K562 (cell line): ENCODE data around the gene C19orf47. TPM values are rescaled to one million over a fixed set of nuclear protein-coding genes. Genes with fewer than 3 reads are reported as not detected.
A peak's percentile ranks its signal among the peaks of the same experiment; 100 is the strongest.

ENCODE experiments used
- ATAC-seq: fragments of 200-7000 bp; cut with Tn5 transposase; 3 replicates; pipeline ENCODE4 v1.9.1; 2020; ENCODE audit warnings: moderate library complexity
- BruUV-seq: library from RNA; stranded (reverse); fragments of 400-500 nt; replicated peaks from 2 replicates; lab custom pipeline; 2021; lab: Mats Ljungman, UMichigan
- CTCF ChIA-PET: fragments of 300-600 bp; formaldehyde crosslinking; extraction: SDS; loops from one replicate; lab custom pipeline; 2021; ENCODE audit warnings: low intra/inter-chr PET ratio; lab: Yijun Ruan, JAX
- POLR2A ChIA-PET: fragments of 300-600, 350-650 bp; sonication (Branson Sonifier 250); formaldehyde crosslinking; extraction: SDS; loops from one replicate; lab custom pipeline; 2021; ENCODE audit warnings: antibody characterized with exemption, inconsistent platforms; lab: Yijun Ruan, JAX
- DNase-seq, 4 experiments: peaks; one replicate each; pipeline versions ENCODE4 v3.0.0 to v3.0.0-alpha.2; 2011 to 2018; ENCODE audit warnings: low spot score in 3 of 4, mixed read lengths in 3 of 4; ENCODE audit errors: extremely low read depth in 1 of 4
- FAIRE-seq: peaks from 2 replicates; lab custom pipeline; 2011; peaks lifted over from hg19 to GRCh38; lab: Jason Lieb, UNC
- H2AFZ ChIP-seq: 2 replicates; pipeline ENCODE4 v1.6.0; 2011; ENCODE audit warnings: low read depth, low read length, control low read depth, inconsistent platforms
- H3K27ac ChIP-seq: fragments of 200-600 bp; 3 replicates; pipeline ENCODE4 v1.8.0; 2011; ENCODE audit warnings: low read depth, mild to moderate bottlenecking, control low read depth, inconsistent platforms, low read length, moderate library complexity, mixed read lengths; ENCODE audit errors: extremely low read depth
- H3K27me3 ChIP-seq, 2 experiments: fragments of 300-600 bp in 1 of 2; 2 replicates in 1 of 2; 3 replicates in 1 of 2; pipeline versions ENCODE4 v1.6.0 to v1.8.0; 2011; ENCODE audit warnings: inconsistent platforms in 2 of 2, low read length in 2 of 2, mild to moderate bottlenecking in 1 of 2, mixed read lengths in 1 of 2, moderate library complexity in 1 of 2; ENCODE audit not compliant: control insufficient read depth in 2 of 2, insufficient read depth in 2 of 2
- H3K36me3 ChIP-seq: fragments of 300-600 bp; 3 replicates; pipeline ENCODE4 v1.8.0; 2011; ENCODE audit warnings: mild to moderate bottlenecking, low read length, inconsistent platforms; ENCODE audit not compliant: control insufficient read depth, insufficient read depth
- H3K4me1 ChIP-seq, 2 experiments: fragments of 200-600 bp in 1 of 2; replicated peaks in 1 of 2; 2 replicates in 1 of 2; 3 replicates in 1 of 2; pipeline versions ENCODE4 v1.5.1 to v1.8.0; 2011; ENCODE audit warnings: inconsistent platforms in 2 of 2, low read length in 2 of 2, mild to moderate bottlenecking in 1 of 2, mixed read lengths in 1 of 2, moderate library complexity in 1 of 2; ENCODE audit not compliant: control insufficient read depth in 2 of 2, insufficient read depth in 2 of 2
- H3K4me2 ChIP-seq: 2 replicates; pipeline ENCODE4 v1.6.1; 2011; ENCODE audit warnings: low read length, control low read depth, inconsistent platforms, mixed read lengths; ENCODE audit not compliant: insufficient read depth
- H3K4me3 ChIP-seq: fragments of 200-600 bp; sonication (generic), shearing (Covaris generic); 2 replicates; pipeline ENCODE4 v1.5.1; 2016; ENCODE audit warnings: control low read depth, inconsistent platforms
- H3K79me2 ChIP-seq: fragments of 200-600 bp; 3 replicates; pipeline ENCODE4 v1.8.0; 2011; ENCODE audit warnings: low read length, inconsistent platforms; ENCODE audit not compliant: control insufficient read depth, insufficient read depth
- H3K9ac ChIP-seq, 2 experiments: 2 replicates each; pipeline versions ENCODE4 v1.6.0 to v1.6.1; 2011; ENCODE audit warnings: low read depth in 2 of 2, low read length in 2 of 2, control low read depth in 1 of 2, inconsistent platforms in 1 of 2, mild to moderate bottlenecking in 1 of 2, mixed read lengths in 1 of 2; ENCODE audit not compliant: insufficient read depth in 1 of 2
- H3K9me1 ChIP-seq: one replicate; pipeline ENCODE4 v1.6.0; 2011; ENCODE audit warnings: inconsistent platforms, mild to moderate bottlenecking, low read length, moderate library complexity; ENCODE audit not compliant: control insufficient read depth, insufficient read depth
- H3K9me3 ChIP-seq: replicated peaks from 2 replicates; pipeline ENCODE4 v1.5.1; 2011; ENCODE audit warnings: low read depth, low read length, inconsistent platforms; ENCODE audit not compliant: control insufficient read depth, insufficient read depth
- H4K20me1 ChIP-seq: replicated peaks from 2 replicates; pipeline ENCODE4 v1.6.1; 2011; ENCODE audit warnings: low read length, inconsistent platforms, mixed read lengths; ENCODE audit not compliant: control insufficient read depth, insufficient read depth
- CEBPB ChIP-seq: fragments of 450-650 bp; IDR thresholded peaks from 2 replicates; pipeline ENCODE4 v1.6.1; 2016; ENCODE audit warnings: missing genetic modification characterization, missing compliant biosample characterization
- GTF3C2 ChIP-seq: IDR thresholded peaks from 3 replicates; pipeline ENCODE4 v1.6.1; 2011; ENCODE audit warnings: borderline replicate concordance, mild to moderate bottlenecking, moderate library complexity; ENCODE audit not compliant: insufficient read length; ENCODE audit errors: extremely low read depth
- MAFG ChIP-seq: fragments of 450-650 bp; conservative IDR thresholded peaks from 2 replicates; pipeline ENCODE4 v1.6.1; 2016; ENCODE audit warnings: missing genetic modification characterization, missing compliant biosample characterization
- NFXL1 ChIP-seq: fragments of 450-650 bp; formaldehyde crosslinking; IDR thresholded peaks from 2 replicates; pipeline ENCODE4 v1.4.0; 2021; ENCODE audit warnings: mild to moderate bottlenecking
- NR1H2 ChIP-seq: sonication (generic); formaldehyde crosslinking; IDR thresholded peaks from 2 replicates; pipeline ENCODE4 v1.4.0; 2020; ENCODE audit warnings: mild to moderate bottlenecking, missing genetic modification reagents
- PRDM10 ChIP-seq: fragments of 450-650 bp; IDR thresholded peaks from 2 replicates; pipeline ENCODE4 v1.6.1; 2018; ENCODE audit not compliant: partially characterized antibody
- RNF219 ChIP-seq: fragments of 250-450 bp; sonication (Bioruptor Pico); IDR thresholded peaks from 2 replicates; pipeline ENCODE4 v1.5.0; 2022; ENCODE audit warnings: mild to moderate bottlenecking
- ZNF699 ChIP-seq: fragments of 250-450 bp; sonication (Bioruptor Pico); IDR thresholded peaks from 2 replicates; pipeline ENCODE4 v1.8.0; 2021; ENCODE audit warnings: mild to moderate bottlenecking, moderate library complexity; ENCODE audit not compliant: insufficient replicate concordance
- WGBS: fragments of 100-300 bp; shearing (Covaris generic); methylation state at CpG from one replicate; pipeline ENCODE4 v1.1.6; 2016; ENCODE audit warnings: low coverage, mixed read lengths; ENCODE audit not compliant: insufficient coverage; ENCODE audit errors: missing lambda C conversion rate; 5-methylcytosine and 5-hydroxymethylcytosine counted together
- in situ Hi-C: fragments of 300-500 bp; cut with MboI; formaldehyde crosslinking; loops from 4 replicates; pipeline ENCODE4 v1.15.0; 2018; ENCODE audit warnings: inconsistent platforms, mixed read lengths
- intact Hi-C: fragments of 100-400 bp; cut with micrococcal nuclease; formaldehyde crosslinking; loops from 2 replicates; pipeline ENCODE4 v1.14.2; 2022
- polyA plus RNA-seq, 8 experiments: library from polyadenylated mRNA; depleted of rRNA in 4 of 8; stranded (reverse) in 5 of 8; unstranded in 3 of 8; fragments of >200 nt; fragmentation: Nextera tagmentation in 2 of 8; fragmentation: Illumina TruSeq in 1 of 8; extraction: Ambion mirVana in 2 of 8; extraction: Trizol in 1 of 8; gene quantifications; 2 replicates each; pipeline versions ENCODE4 v1.2.1 to v1.2.3, GENCODE V29; 2011 to 2014; ENCODE audit warnings: inconsistent platforms in 1 of 8, missing spikeins in 1 of 8
- total RNA-seq, 7 experiments: library from RNA; depleted of rRNA in 6 of 7; stranded (reverse); fragments of >200 nt in 6 of 7; fragmentation: Illumina TruSeq in 2 of 7; extraction: Trizol in 2 of 7; gene quantifications; 2 replicates each; pipeline versions ENCODE4 v1.2.1 to v1.2.3, GENCODE V29; 2011 to 2021; ENCODE audit warnings: low replicate concordance in 1 of 7

The C19orf47 gene
- total and polyA plus RNA-seq, 9 of the 15 experiments (the other 6 are each of a cell fraction or from before 2014, with no cell fraction given), result 0.08 to 26.1 (median 14.7) TPM

DNA sequence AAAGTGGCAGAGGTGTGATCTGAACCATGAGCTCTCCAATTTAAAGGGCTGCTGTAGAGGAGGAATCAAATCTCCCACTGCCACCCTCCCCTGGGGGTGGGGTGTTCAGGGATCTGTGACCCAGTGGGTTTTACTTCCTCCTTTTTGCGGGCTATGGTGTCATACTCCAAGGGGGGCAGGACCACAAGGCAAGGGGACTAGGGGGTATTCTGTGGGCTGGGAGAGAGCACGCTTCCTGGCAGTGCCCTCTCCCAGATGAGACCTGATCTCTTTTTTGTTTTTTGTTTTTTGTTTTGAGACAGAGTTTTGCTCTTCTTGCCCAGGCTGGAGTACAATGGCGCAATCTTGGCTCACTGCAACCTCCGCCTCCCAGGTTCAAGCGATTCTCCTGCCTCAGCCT, 10.6 kb upstream of the C19orf47 start:
- no peaks in the 10 kb centered on the region for H3K9me1 ChIP-seq
- H3K27ac ChIP-seq, result no peak overlapping the region
- no peaks in the 10 kb centered on the region for H3K27me3 ChIP-seq
- POLR2A ChIA-PET, result no interaction called here
- H3K9ac ChIP-seq, result peak overlapping the region in 1 of 2 experiments; percentile 18; a peak in 1 of 4 replicates
- CTCF ChIA-PET, result no interaction called here
- peaks cover 15 to 22% of the 10 kb centered on the region in 2 experiments; a peak in 4 of 5 replicates for H3K4me1 ChIP-seq
- no peak overlapping the region for H3K4me2 ChIP-seq
- 45% methylated on average over 2 of the region's 5 CpGs for WGBS
- no TSS peak for BruUV-seq
- no peak for ATAC-seq
- in situ Hi-C loops (no loop called here), intact Hi-C loops (no loop called here)
- no peak for FAIRE-seq
- no peak overlapping the region for H2AFZ ChIP-seq
- no peak for DNase-seq
- peaks cover 4% of the 10 kb centered on the region; the same call in 1 of the 3 replicates for H3K79me2 ChIP-seq
- no peaks in the 10 kb centered on the region; the same call in 2 of the 3 replicates for H3K36me3 ChIP-seq
- H3K4me3 ChIP-seq, result no peak overlapping the region
- no peaks in the 10 kb centered on the region for H3K9me3 ChIP-seq
- no peak for TF ChIP-seq NR1H2 (CRISPR knock-in tag)
- peak; percentile 51 for TF ChIP-seq PRDM10
- no peak for TF ChIP-seq NFXL1 (CRISPR knock-in tag)
- no peak for TF ChIP-seq RNF219
- TF ChIP-seq GTF3C2, result no peak
- 0 out of 2 replicates have a peak, but pooled peaks have one; percentile 11 for TF ChIP-seq CEBPB
- TF ChIP-seq MAFG (tag), result no peak
- TF ChIP-seq ZNF699 (CRISPR knock-in tag), result no peak
- H4K20me1 ChIP-seq, result peaks cover 7% of the 10 kb centered on the region; the same call in 1 of the 2 replicates
